ENCODE results near the gene DIAPH3.
"Not testable (repeated sequence)": the region's sequence is repeated elsewhere in the genome, so short reads cannot be mapped to it uniquely, and the experiment has no call there.

DIAPH3 gene

GRCh38 chr13:60062502-60062901, 101.2 kb downstream of the DIAPH3 start:
- DNase-seq (ENCODE audit: low read depth) = no peak
- H3K4me3 ChIP-seq (ENCODE audit: low read depth, low read length) = no peak overlapping the region
- TF ChIP-seq, protein P1, sequence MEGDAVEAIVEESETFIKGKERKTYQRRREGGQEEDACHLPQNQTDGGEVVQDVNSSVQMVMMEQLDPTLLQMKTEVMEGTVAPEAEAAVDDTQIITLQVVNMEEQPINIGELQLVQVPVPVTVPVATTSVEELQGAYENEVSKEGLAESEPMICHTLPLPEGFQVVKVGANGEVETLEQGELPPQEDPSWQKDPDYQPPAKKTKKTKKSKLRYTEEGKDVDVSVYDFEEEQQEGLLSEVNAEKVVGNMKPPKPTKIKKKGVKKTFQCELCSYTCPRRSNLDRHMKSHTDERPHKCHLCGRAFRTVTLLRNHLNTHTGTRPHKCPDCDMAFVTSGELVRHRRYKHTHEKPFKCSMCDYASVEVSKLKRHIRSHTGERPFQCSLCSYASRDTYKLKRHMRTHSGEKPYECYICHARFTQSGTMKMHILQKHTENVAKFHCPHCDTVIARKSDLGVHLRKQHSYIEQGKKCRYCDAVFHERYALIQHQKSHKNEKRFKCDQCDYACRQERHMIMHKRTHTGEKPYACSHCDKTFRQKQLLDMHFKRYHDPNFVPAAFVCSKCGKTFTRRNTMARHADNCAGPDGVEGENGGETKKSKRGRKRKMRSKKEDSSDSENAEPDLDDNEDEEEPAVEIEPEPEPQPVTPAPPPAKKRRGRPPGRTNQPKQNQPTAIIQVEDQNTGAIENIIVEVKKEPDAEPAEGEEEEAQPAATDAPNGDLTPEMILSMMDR (IDR thresholded peaks at IDR 0.05; ENCODE audit: insufficient read depth, low read depth, low read length, missing control alignments) = no peak

- no peak overlapping the region for H3K4me3 ChIP-seq (ENCODE audit: low read depth, low read length)
- DNase-seq (ENCODE audit: low read depth) = no peak
- TF ChIP-seq, protein P1 (IDR thresholded peaks at IDR 0.05; ENCODE audit: insufficient read depth, low read depth, low read length, missing control alignments) = no peak
These were observed 102.0 kb downstream of the DIAPH3 start for GRCh38 chr13:60061737-60062136.

- no peak for DNase-seq (ENCODE audit: low read depth)
- no peak overlapping the region for H3K4me3 ChIP-seq (ENCODE audit: low read depth, low read length)
- TF ChIP-seq, protein P1 (IDR thresholded peaks at IDR 0.05; ENCODE audit: insufficient read depth, low read depth, low read length, missing control alignments) = no peak
These were observed 111.9 kb downstream of the DIAPH3 start for GRCh38 chr13:60051754-60052285.

DNA sequence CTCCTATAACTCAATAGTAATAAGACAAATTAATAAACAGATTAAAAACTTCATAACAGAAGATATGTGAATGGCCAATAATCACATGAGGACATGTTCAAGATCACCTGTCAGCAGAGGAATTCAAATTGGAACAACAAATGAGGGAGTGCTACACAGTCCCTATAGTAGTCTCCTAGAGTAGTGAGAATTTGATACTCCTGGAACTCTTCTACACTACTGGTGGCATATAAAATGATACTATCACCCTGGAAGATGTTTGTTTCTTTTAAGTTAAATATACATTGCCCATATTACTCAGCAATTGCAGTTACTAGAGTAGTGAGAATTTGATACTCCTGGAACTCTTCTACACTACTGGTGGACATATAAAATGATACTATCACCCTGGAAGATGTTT, 115.4 kb downstream of the DIAPH3 start:
- not testable (repeated sequence) for DNase-seq (ENCODE audit: low read depth); H3K4me3 ChIP-seq (ENCODE audit: low read depth, low read length)

DNA sequence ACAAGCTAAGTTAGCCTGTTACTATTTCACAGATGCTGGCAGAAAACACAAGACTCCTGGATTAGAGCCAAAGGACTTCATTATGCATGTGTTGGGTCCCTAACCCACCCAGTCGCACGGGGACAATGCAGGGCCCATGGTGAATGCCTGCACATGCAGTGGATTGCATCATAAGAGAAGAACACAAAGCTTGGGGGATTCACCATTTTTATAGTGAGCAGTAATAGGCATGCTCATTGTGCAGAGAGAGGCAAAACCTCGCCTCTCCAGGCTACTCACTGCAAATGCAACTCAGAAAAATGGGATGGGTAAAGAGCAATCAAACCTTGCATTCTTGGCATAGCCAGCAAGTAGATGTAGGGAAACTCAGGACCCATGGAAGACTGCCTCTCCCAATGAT, 115.8 kb downstream of the DIAPH3 start:
- no peak for DNase-seq (ENCODE audit: low read depth)
- TF ChIP-seq, protein P1 (IDR thresholded peaks at IDR 0.05; ENCODE audit: insufficient read depth, low read depth, low read length, missing control alignments) = no peak
- no peak overlapping the region for H3K4me3 ChIP-seq (ENCODE audit: low read depth, low read length)

DNA sequence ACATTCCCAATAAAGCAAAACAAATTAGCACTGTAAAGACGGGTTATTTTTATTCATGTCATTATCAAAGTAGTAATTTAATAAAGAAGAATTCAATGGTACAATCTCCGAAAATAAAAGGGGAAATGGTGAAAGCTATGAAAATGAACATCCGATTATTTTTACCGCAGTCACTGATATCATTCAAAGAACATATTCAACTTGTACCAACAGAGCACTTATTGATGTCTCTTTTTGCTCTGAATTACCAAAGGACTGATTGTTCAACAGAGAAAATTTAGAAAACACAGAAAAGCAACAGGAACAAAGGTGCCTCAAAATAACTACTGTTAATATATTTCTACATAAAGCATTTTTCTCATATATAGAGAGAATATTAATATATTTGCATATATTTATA, 119.4 kb downstream of the DIAPH3 start:
- TF ChIP-seq, protein P1 (IDR thresholded peaks at IDR 0.05; ENCODE audit: insufficient read depth, low read depth, low read length, missing control alignments) = no peak
- no peak for DNase-seq (ENCODE audit: low read depth)
- no peak overlapping the region for H3K4me3 ChIP-seq (ENCODE audit: low read depth, low read length)

DNA sequence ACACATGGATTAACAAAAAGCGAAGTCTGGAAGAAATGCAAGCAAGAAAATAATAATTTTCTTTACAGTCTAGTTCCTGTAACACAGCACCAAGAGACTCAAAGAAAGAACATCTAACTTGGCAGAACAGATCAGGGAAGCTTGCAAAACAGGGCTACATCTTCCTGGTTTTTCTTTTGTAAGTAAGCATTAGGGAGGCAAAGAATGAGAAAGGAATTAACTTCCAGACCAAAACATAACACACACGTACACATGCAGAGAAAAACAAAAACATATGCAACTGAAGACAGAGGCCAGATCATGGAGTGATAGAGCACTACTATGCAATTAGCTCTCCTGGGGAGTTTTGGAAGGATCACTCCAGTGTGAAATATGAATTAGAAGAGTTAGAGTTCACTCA, 120.5 kb downstream of the DIAPH3 start:
- no peak for DNase-seq (ENCODE audit: low read depth)
- TF ChIP-seq, protein P1 (IDR thresholded peaks at IDR 0.05; ENCODE audit: insufficient read depth, low read depth, low read length, missing control alignments) = no peak
- H3K4me3 ChIP-seq (ENCODE audit: low read depth, low read length) = no peak overlapping the region

DNA sequence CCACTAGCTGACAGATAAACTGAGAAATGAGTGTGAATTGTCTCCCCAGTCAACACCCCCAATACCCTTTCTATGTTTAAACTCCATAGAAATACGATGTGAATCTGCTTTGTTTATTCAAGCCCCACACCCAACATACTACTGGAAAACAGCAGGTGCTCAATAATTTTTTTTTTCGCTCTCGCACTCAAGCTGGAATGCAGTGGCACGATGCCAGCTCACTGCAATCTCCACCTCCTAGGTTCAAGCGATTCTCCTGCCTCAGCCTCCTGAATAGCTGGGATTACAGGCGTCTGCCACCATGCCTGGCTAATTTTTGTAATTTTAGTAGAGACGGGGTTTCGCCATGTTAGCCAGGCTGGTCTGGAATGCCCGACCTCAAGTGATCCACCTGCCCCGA, 123.1 kb downstream of the DIAPH3 start:
- H3K4me3 ChIP-seq (ENCODE audit: low read depth, low read length); DNase-seq (ENCODE audit: low read depth): not testable (repeated sequence)
